SKM-1 treated with dmso at 0.1 percent for 144 hours (cell line): Measurements from ENCODE around the gene NKAPL.
"Not testable (repeated sequence)": the region's sequence is repeated elsewhere in the genome, so short reads cannot be mapped to it uniquely, and the experiment has no call there.

Experiments used
- DNase-seq: peaks from one replicate; lab custom pipeline; 2025; ENCODE audit not compliant: unreplicated experiment; lab: John Stamatoyannopoulos, UW

NKAPL gene

DNA sequence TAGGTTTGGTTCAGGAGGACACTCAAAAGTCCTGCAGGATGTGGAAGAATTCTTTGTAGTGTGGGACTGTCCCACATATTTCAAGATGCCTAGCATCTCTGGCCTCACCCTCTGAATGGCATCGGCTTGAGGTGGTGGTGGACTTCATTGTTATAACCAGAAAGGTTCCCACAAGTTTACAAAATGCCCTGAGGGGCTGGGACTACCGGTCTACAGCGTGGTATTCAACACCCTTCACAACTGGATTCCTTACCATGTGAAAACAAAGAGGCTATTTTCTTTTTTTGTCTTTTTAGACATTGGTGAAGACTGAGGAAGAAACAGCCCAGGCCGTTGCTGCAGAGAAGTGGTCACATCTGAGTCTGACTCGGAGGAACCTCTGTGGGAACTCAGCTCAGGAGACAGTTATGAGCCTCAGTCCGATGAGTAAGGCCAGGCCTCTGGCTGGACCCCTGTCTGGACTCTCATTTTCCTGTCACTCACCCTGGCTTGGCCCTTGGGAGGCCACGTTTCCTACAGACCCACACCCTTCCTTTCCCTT is 37.5 kb downstream of the NKAPL start:
- no peak for DNase-seq

- DNase-seq: no peak
Measured at GRCh38 chr6:28303570-28303969, 44.5 kb downstream of the NKAPL start.

DNA sequence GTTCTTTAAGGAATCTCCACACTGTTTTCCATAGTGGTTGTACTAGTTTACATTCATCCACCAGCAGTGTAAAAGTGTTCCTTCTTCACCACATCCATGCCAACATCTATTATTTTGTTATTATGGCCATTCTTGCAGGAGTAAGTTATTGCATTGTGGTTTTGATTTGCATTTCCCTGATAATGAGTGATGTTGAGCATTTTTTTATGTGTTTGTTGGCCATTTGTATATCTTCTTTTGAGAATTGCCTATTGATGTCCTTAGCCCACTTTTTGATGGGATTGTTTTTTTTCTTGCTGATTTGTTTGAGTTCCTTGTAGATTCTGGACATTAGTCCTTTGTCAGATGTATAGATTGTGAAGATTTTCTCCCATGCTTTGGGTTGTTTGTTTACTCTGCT is 47.3 kb downstream of the NKAPL start:
- DNase-seq: not testable (repeated sequence)
